Measurements from ENCODE around the gene MAP3K20. TPM values are rescaled to one million over a fixed set of nuclear protein-coding genes. Genes with fewer than 3 reads are reported as not detected.

Gene MAP3K20
- polyA plus RNA-seq, 1 of the 3 experiments (the other 2 are of a cell fraction) = 8.5 TPM

DNA sequence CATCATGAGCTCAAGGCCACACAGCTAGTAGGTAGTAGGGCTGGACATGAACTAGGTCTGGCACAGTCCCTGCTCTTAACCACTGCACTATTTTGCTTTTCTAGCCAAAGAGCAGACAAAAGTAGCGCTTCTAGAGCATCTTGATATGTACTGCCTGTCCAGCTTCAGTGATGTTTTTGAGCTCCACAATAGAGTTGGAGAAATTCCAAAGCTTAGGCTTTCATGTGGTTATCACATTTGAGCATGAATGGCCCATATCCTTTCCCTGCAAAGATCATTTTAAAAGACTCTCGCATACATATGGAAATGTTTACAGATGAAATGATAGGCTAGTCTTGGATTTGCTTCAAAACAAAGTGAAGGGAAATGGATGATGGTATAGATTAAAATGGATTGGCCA, 128.7 kb downstream of the MAP3K20 start:
- Histone ChIP-seq H3K27ac (ENCODE audit: low read depth in 2 of 2, low read length in 1 of 2) (peak overlapping the region in 1 of 2 experiments; percentile 79; a peak in 2 of 4 replicates), H3K4me1 (ENCODE audit: control insufficient read depth in 1 of 2, insufficient read depth in 2 of 2, low read depth in 1 of 2, low read length in 1 of 2) (peaks cover 0 to 5% of the 10 kb centered on the region in 2 experiments; a peak in 2 of 4 replicates), H3K9me3 (no peaks in the 10 kb centered on the region), H4K20me1 (ENCODE audit: insufficient read depth) (no peaks in the 10 kb centered on the region), H3F3A (replicated peaks; ENCODE audit: insufficient read depth) (peaks cover 4% of the 10 kb centered on the region), H3K79me2 (ENCODE audit: insufficient read depth) (no peaks in the 10 kb centered on the region), H3K4me3 (ENCODE audit: low read depth in 2 of 2, low read length in 1 of 2) (no peak overlapping the region), H3K36me3 (replicated peaks in 1 of 2; ENCODE audit: control insufficient read depth in 1 of 2, insufficient read depth in 2 of 2, low read length in 1 of 2) (peaks cover 8 to 13% of the 10 kb centered on the region in 2 experiments), H3K4me2 (no peak overlapping the region), H3K9ac (no peak overlapping the region), H2AFZ (ENCODE audit: low read depth) (no peak overlapping the region), H3K27me3 (ENCODE audit: insufficient read depth) (no peaks in the 10 kb centered on the region), H3K9me2 (no peaks in the 10 kb centered on the region)
- DNase-seq = peak; percentile 43
- TF ChIP-seq TAF1 (IDR thresholded peaks at IDR 0.05; ENCODE audit: borderline replicate concordance, low read depth, low read length) (no peak), RCOR1 (IDR thresholded peaks at IDR 0.05; ENCODE audit: low read length) (peak; percentile 57; the same call in 1 of the 2 replicates), EP300 (IDR thresholded peaks at IDR 0.05; ENCODE audit: borderline replicate concordance in 1 of 2, low read depth in 1 of 2, low read length in 1 of 2) (peak in 1 of 2 experiments; percentile 70; a peak in 2 of 4 replicates), FOXJ3 (CRISPR knock-in tag; IDR thresholded peaks at IDR 0.05) (0 out of 2 replicates have a peak, but pooled peaks have one; percentile 24), MXI1 (IDR thresholded peaks at IDR 0.05; ENCODE audit: low read depth, low read length) (peak; percentile 18; the same call in 1 of the 2 replicates), TCF12 (IDR thresholded peaks at IDR 0.05) (peak; percentile 35; the same call in 1 of the 2 replicates), GATA2 (CRISPR knock-in tag; IDR thresholded peaks at IDR 0.05) (peak; percentile 76), CHD2 (IDR thresholded peaks at IDR 0.05; ENCODE audit: low read length, partially characterized antibody) (peak; percentile 45)
- TF ChIP-seq, protein P1, sequence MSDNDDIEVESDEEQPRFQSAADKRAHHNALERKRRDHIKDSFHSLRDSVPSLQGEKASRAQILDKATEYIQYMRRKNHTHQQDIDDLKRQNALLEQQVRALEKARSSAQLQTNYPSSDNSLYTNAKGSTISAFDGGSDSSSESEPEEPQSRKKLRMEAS (IDR thresholded peaks at IDR 0.05; ENCODE audit: low read depth) = no peak
- TF ChIP-seq, protein P2, sequence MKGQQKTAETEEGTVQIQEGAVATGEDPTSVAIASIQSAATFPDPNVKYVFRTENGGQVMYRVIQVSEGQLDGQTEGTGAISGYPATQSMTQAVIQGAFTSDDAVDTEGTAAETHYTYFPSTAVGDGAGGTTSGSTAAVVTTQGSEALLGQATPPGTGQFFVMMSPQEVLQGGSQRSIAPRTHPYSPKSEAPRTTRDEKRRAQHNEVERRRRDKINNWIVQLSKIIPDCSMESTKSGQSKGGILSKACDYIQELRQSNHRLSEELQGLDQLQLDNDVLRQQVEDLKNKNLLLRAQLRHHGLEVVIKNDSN (IDR thresholded peaks at IDR 0.05; ENCODE audit: borderline replicate concordance, low read depth) = no peak
- TF ChIP-seq, protein P3, sequence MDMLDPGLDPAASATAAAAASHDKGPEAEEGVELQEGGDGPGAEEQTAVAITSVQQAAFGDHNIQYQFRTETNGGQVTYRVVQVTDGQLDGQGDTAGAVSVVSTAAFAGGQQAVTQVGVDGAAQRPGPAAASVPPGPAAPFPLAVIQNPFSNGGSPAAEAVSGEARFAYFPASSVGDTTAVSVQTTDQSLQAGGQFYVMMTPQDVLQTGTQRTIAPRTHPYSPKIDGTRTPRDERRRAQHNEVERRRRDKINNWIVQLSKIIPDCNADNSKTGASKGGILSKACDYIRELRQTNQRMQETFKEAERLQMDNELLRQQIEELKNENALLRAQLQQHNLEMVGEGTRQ (IDR thresholded peaks at IDR 0.05; ENCODE audit: borderline replicate concordance, low read depth, low read length) = no peak
- TF ChIP-seq, protein P4, sequence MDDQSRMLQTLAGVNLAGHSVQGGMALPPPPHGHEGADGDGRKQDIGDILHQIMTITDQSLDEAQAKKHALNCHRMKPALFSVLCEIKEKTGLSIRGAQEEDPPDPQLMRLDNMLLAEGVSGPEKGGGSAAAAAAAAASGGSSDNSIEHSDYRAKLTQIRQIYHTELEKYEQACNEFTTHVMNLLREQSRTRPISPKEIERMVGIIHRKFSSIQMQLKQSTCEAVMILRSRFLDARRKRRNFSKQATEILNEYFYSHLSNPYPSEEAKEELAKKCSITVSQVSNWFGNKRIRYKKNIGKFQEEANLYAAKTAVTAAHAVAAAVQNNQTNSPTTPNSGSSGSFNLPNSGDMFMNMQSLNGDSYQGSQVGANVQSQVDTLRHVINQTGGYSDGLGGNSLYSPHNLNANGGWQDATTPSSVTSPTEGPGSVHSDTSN (IDR thresholded peaks at IDR 0.05) = no peak
- TF ChIP-seq, protein P5, sequence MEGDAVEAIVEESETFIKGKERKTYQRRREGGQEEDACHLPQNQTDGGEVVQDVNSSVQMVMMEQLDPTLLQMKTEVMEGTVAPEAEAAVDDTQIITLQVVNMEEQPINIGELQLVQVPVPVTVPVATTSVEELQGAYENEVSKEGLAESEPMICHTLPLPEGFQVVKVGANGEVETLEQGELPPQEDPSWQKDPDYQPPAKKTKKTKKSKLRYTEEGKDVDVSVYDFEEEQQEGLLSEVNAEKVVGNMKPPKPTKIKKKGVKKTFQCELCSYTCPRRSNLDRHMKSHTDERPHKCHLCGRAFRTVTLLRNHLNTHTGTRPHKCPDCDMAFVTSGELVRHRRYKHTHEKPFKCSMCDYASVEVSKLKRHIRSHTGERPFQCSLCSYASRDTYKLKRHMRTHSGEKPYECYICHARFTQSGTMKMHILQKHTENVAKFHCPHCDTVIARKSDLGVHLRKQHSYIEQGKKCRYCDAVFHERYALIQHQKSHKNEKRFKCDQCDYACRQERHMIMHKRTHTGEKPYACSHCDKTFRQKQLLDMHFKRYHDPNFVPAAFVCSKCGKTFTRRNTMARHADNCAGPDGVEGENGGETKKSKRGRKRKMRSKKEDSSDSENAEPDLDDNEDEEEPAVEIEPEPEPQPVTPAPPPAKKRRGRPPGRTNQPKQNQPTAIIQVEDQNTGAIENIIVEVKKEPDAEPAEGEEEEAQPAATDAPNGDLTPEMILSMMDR (IDR thresholded peaks at IDR 0.05) = no peak
- POLR2A ChIA-PET = interaction anchor here (0.6 kb wide), 1 partner anchor 273 kb away, joined by 4 read pairs; no protein-coding TSS in a partner anchor
- 27% methylated on average over 2 of the region's 2 CpGs for WGBS (ENCODE audit: low lambda C conversion rate)
- CTCF ChIA-PET = interaction anchor here (1.7 to 1.9 kb wide), 2 partner anchors 177 to 397 kb away, joined by 5 to 17 read pairs; no protein-coding TSS in a partner anchor

All from SK-N-SH (cell line).